ENCODE measurements around the gene RGL2.

DNA sequence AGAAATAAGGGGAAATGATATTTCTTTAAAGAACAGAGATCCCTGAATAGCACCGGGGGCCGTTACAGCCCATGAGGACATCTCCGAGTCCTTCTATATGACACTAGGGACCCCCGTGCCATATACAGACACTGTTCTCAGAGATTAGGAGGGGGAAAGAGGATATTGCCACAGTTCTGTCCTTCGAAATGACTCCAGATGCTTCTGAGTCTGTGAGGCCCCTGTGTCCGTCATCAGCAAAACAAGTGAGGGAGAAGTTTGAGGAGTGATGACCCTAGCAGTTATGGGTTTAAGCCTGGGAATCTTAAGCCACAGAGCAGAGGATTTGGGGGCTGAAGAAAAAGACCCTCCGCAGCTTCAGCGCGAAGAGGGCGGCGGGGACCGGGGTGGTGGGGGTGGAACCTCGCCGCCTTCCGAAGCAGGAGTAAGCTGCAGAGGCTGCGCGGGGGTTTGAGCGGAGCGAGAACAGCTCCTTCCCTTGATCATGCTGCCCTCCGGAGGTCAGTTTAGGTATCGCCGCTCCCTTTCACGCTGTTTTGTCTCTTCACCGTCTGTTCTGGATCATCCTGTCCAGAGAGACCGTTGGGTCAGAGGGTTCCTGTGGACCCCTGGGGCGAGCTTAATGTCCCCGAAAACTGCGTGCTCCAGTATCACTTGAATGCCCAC is 50.6 kb downstream of the RGL2 start:
- TF ChIP-seq, protein P1, sequence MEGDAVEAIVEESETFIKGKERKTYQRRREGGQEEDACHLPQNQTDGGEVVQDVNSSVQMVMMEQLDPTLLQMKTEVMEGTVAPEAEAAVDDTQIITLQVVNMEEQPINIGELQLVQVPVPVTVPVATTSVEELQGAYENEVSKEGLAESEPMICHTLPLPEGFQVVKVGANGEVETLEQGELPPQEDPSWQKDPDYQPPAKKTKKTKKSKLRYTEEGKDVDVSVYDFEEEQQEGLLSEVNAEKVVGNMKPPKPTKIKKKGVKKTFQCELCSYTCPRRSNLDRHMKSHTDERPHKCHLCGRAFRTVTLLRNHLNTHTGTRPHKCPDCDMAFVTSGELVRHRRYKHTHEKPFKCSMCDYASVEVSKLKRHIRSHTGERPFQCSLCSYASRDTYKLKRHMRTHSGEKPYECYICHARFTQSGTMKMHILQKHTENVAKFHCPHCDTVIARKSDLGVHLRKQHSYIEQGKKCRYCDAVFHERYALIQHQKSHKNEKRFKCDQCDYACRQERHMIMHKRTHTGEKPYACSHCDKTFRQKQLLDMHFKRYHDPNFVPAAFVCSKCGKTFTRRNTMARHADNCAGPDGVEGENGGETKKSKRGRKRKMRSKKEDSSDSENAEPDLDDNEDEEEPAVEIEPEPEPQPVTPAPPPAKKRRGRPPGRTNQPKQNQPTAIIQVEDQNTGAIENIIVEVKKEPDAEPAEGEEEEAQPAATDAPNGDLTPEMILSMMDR (IDR thresholded peaks at IDR 0.05; ENCODE audit: poor library complexity), result peak; percentile 95
- no peak for TF ChIP-seq EZH2 (IDR thresholded peaks at IDR 0.05; ENCODE audit: borderline replicate concordance)
- no peak for TF ChIP-seq EZH2phosphoT487 (IDR thresholded peaks at IDR 0.05; ENCODE audit: low read depth, severe bottlenecking, unreplicated experiment)
